Hepatocyte (in vitro differentiated cells): ENCODE measurements around the gene LAMB4. TPM values are rescaled to one million over a fixed set of nuclear protein-coding genes. Genes with fewer than 3 reads are reported as not detected.

Experiments used
- DNase-seq: peaks from one replicate; pipeline ENCODE4 v3.0.0-alpha.2; 2016; ENCODE audit warnings: low spot score
- H2AFZ ChIP-seq: fragments of 200-600 bp; sonication (generic); 2 replicates; pipeline ENCODE4 v1.6.0; 2016; ENCODE audit warnings: antibody characterized with exemption, mild to moderate bottlenecking
- H3K27ac ChIP-seq: fragments of 200-600 bp; sonication (generic); 2 replicates; pipeline ENCODE4 v1.5.1; 2016; ENCODE audit warnings: mild to moderate bottlenecking
- H3K27me3 ChIP-seq: fragments of 200-600 bp; sonication (generic); 2 replicates; pipeline ENCODE4 v1.6.1; 2016
- H3K36me3 ChIP-seq: fragments of 200-600 bp; sonication (generic); replicated peaks from 2 replicates; pipeline ENCODE4 v1.5.1; 2016; ENCODE audit warnings: low read depth; ENCODE audit not compliant: insufficient read depth
- H3K4me1 ChIP-seq: fragments of 200-600 bp; sonication (generic); 2 replicates; pipeline ENCODE4 v1.5.1; 2016; ENCODE audit warnings: mild to moderate bottlenecking, moderate library complexity; ENCODE audit not compliant: insufficient read depth
- H3K4me2 ChIP-seq: fragments of 200-600 bp; sonication (generic); 2 replicates; pipeline ENCODE4 v1.6.0; 2016
- H3K4me3 ChIP-seq: fragments of 200-600 bp; sonication (generic); 2 replicates; pipeline ENCODE4 v1.5.1; 2016; ENCODE audit warnings: mild to moderate bottlenecking
- H3K79me2 ChIP-seq: fragments of 200-600 bp; sonication (generic); 2 replicates; pipeline ENCODE4 v1.6.0; 2017; ENCODE audit warnings: mild to moderate bottlenecking
- H3K9me2 ChIP-seq: fragments of 200-600 bp; sonication (generic); replicated peaks from 2 replicates; pipeline ENCODE4 v1.6.0; 2017; ENCODE audit warnings: mild to moderate bottlenecking; ENCODE audit not compliant: insufficient read depth
- H3K9me3 ChIP-seq: fragments of 200-600 bp; sonication (generic); 2 replicates; pipeline ENCODE4 v1.5.1; 2016; ENCODE audit warnings: low read depth, mild to moderate bottlenecking
- H4K20me1 ChIP-seq: fragments of 200-600 bp; sonication (generic); 2 replicates; pipeline ENCODE4 v1.6.0; 2016; ENCODE audit warnings: mild to moderate bottlenecking; ENCODE audit not compliant: insufficient read depth, poor library complexity, severe bottlenecking
- CTCF ChIP-seq: fragments of 200-600 bp; sonication (generic); IDR thresholded peaks from 2 replicates; pipeline ENCODE4 v1.5.1; 2016; ENCODE audit warnings: antibody characterized with exemption, mild to moderate bottlenecking; ENCODE audit not compliant: poor library complexity
- EZH2 ChIP-seq: fragments of 200-600 bp; sonication (generic); IDR thresholded peaks from 2 replicates; pipeline ENCODE4 v1.6.1; 2016; ENCODE audit warnings: antibody characterized with exemption, mild to moderate bottlenecking, borderline replicate concordance
- EZH2phosphoT487 ChIP-seq: fragments of 200-600 bp; sonication (generic); IDR thresholded peaks from one replicate; pipeline ENCODE4 v1.6.1; 2018; ENCODE audit warnings: antibody characterized with exemption, mild to moderate bottlenecking, low read depth, moderate library complexity; ENCODE audit not compliant: unreplicated experiment, severe bottlenecking
- WGBS: methylation state at CpG from one replicate; pipeline ENCODE4 v1.1.6; 2016; ENCODE audit warnings: low lambda C conversion rate; ENCODE audit errors: missing lambda C conversion rate; 5-methylcytosine and 5-hydroxymethylcytosine counted together
- polyA plus RNA-seq: library from polyadenylated mRNA; unstranded; fragments of >200 nt; fragmentation: Nextera tagmentation; extraction: Ambion mirVana; gene quantifications from 2 replicates; pipeline ENCODE4 v1.2.1, GENCODE V29; 2016
- total RNA-seq: library from RNA; depleted of rRNA; stranded (reverse); fragments of >200 nt; gene quantifications from 2 replicates; pipeline ENCODE4 v1.2.3, GENCODE V29; 2014

LAMB4 gene
- total and polyA plus RNA-seq, 2 experiments from 2014 or later, result 1.3 to 1.9 TPM

DNA sequence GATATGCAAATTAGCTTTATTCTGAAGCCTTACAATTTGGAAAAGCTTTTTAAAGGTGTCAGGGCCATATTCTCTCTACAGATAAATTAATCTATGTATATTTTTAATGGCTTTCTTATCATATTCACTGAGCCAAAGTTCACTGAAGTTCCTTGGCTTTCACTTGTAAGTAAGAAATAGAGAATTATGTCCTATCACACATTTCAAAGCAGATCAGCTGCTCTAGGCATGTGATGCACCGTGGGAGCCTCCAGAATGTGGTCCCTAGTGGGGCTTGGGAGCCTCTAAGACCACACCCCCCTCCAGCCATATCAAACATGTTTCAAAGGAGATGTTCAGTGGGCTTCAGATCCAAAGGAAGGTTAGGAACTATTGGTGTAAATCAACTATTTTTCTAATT is 51.5 kb downstream of the LAMB4 start:
- H3K4me2 ChIP-seq, result no peak overlapping the region
- WGBS, result 85% methylated on average over 1 of the region's 1 CpG
- H3K9me3 ChIP-seq, result no peaks in the 10 kb centered on the region
- no peak overlapping the region for H2AFZ ChIP-seq
- DNase-seq, result no peak
- H3K4me1 ChIP-seq, result peaks cover 22% of the 10 kb centered on the region
- no peak overlapping the region for H3K27ac ChIP-seq
- H3K36me3 ChIP-seq, result no peaks in the 10 kb centered on the region
- no peaks in the 10 kb centered on the region for H4K20me1 ChIP-seq
- no peaks in the 10 kb centered on the region for H3K9me2 ChIP-seq
- H3K4me3 ChIP-seq, result no peak overlapping the region
- H3K27me3 ChIP-seq, result no peaks in the 10 kb centered on the region
- H3K79me2 ChIP-seq, result no peaks in the 10 kb centered on the region
- TF ChIP-seq CTCF (no peak), EZH2 (no peak), EZH2phosphoT487 (no peak)

- Histone ChIP-seq H3K4me1 (peaks cover 22% of the 10 kb centered on the region), H3K4me3 (no peak overlapping the region), H4K20me1 (no peaks in the 10 kb centered on the region), H3K27ac (no peak overlapping the region), H3K9me3 (no peaks in the 10 kb centered on the region), H3K9me2 (no peaks in the 10 kb centered on the region), H3K79me2 (no peaks in the 10 kb centered on the region), H3K36me3 (no peaks in the 10 kb centered on the region), H2AFZ (no peak overlapping the region), H3K27me3 (no peaks in the 10 kb centered on the region), H3K4me2 (no peak overlapping the region)
- no peak for TF ChIP-seq CTCF
- WGBS, result 67% methylated on average over 1 of the region's 1 CpG
- DNase-seq, result no peak
These were observed 51.9 kb downstream of the LAMB4 start for GRCh38 chr7:108078211-108078673.

DNA sequence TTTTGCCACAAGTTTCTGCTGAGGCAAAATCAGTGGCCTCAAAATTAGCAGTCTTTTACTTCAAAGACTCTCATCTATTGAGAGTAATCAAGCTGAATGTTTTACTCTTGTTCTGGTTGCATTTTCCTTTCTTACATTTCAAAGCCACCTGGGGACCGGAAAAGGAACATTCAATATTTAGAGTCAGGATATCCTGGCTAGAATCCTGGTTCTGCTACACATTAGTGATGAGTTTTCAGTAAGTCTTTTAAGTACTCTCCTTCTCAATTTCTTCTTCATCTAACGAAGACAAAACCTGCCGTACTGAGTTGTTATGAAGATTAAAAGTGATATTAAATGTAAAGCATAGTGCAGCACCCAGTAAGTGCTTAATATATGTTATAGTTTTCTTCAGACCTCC is 52.5 kb downstream of the LAMB4 start:
- WGBS, result 72% methylated on average over 3 of the region's 3 CpGs
- H3K9me2 ChIP-seq, result no peaks in the 10 kb centered on the region
- no peaks in the 10 kb centered on the region for H4K20me1 ChIP-seq
- no peak overlapping the region for H3K4me2 ChIP-seq
- H3K27ac ChIP-seq, result no peak overlapping the region
- H3K9me3 ChIP-seq, result no peaks in the 10 kb centered on the region
- H3K27me3 ChIP-seq, result no peaks in the 10 kb centered on the region
- H3K4me1 ChIP-seq, result peaks cover 22% of the 10 kb centered on the region
- no peak for DNase-seq
- H3K4me3 ChIP-seq, result no peak overlapping the region
- H3K79me2 ChIP-seq, result no peaks in the 10 kb centered on the region
- no peaks in the 10 kb centered on the region for H3K36me3 ChIP-seq
- TF ChIP-seq EZH2, result no peak
- TF ChIP-seq EZH2phosphoT487, result no peak
- no peak for TF ChIP-seq CTCF
- H2AFZ ChIP-seq, result no peak overlapping the region

GRCh38 chr7:108076156-108076555 is 54.0 kb downstream of the LAMB4 start:
- no peak overlapping the region for H3K4me2 ChIP-seq
- H3K4me1 ChIP-seq, result peaks cover 22% of the 10 kb centered on the region
- H3K9me2 ChIP-seq, result no peaks in the 10 kb centered on the region
- no peaks in the 10 kb centered on the region for H3K9me3 ChIP-seq
- no peak for DNase-seq
- no peaks in the 10 kb centered on the region for H4K20me1 ChIP-seq
- H2AFZ ChIP-seq, result no peak overlapping the region
- TF ChIP-seq EZH2phosphoT487, result no peak
- TF ChIP-seq CTCF, result no peak
- TF ChIP-seq EZH2, result no peak
- no peak overlapping the region for H3K27ac ChIP-seq
- no peaks in the 10 kb centered on the region for H3K36me3 ChIP-seq
- no peak overlapping the region for H3K4me3 ChIP-seq
- H3K27me3 ChIP-seq, result no peaks in the 10 kb centered on the region
- no peaks in the 10 kb centered on the region for H3K79me2 ChIP-seq
